Stimulated activated CD4-positive, alpha-beta T cell treated with anti-CD3 and anti-CD28 coated beads, Interleukin-1b, Interleukin-23, amount 100 ng/mL, for 4 hours (primary cell): Measurements from ENCODE around the gene SLC7A4.

Experiments
- DNase-seq, 2 donors: peaks; one replicate each; pipeline ENCODE4 v3.0.0-alpha.2; 2020; ENCODE audit warnings: low read depth in 2 of 2

SLC7A4 gene

DNA sequence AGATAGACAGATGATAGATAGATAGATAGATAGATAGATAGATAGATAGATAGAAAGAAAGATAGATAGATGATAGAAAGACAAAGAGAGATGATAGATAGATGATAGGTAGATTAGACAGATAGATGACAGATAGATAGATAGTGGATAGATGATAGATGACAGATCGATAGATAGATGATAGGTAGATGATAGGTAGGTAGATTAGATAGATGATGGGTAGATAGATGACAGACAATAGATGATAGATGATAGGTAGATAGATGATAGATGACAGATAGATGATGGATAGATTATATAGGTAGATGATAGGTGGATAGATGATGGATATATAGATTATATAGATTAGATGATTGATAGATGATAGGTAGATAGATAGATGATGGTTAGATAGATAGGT is 46.0 kb downstream of the SLC7A4 start:
- no peak for DNase-seq

GRCh38 chr22:20985720-20986119 is 46.6 kb downstream of the SLC7A4 start:
- no peak for DNase-seq

GRCh38 chr22:20983081-20983771 is 49.1 kb downstream of the SLC7A4 start:
- DNase-seq: no peak

GRCh38 chr22:20982563-20982882 is 49.8 kb downstream of the SLC7A4 start:
- DNase-seq: no peak

GRCh38 chr22:20981787-20982562 is 50.4 kb downstream of the SLC7A4 start, which contains the start of gene LZTR1:
Gene LZTR1 (plus strand): TSS chr22:20982297. CDS start chr22:20982372, 75 bp downstream.
- DNase-seq: peak; percentile 47 to 69

- DNase-seq: no peak
These were observed 51.2 kb downstream of the SLC7A4 start for GRCh38 chr22:20980938-20981722.

GRCh38 chr22:20980523-20980922 is 51.8 kb downstream of the SLC7A4 start:
- DNase-seq: no peak

DNA sequence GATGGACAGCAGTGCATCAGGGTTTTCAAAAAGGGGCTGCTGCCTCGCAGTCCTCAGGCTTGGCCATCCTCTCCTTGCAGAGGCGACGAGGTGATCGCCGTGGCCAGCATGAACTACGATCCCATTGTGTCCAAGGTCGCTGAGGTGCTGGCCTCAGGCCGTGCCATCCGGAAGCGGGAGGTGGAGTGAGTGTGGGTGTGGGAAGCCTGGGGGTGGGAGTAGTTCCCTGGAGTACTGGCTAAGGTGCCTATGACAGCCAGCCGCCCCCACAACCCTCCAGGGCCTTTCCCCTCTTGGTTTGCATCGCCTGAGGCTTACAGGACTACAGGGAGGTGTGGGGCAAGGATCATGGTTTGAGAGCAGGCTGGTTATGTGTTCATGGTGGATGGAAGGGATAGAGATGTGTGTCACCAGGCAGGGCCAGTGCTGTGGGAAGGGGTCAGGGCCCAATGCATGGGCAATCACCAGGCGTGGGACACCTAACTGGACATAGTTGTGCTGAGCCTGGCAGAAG is 52.4 kb downstream of the SLC7A4 start:
- DNase-seq: no peak

DNA sequence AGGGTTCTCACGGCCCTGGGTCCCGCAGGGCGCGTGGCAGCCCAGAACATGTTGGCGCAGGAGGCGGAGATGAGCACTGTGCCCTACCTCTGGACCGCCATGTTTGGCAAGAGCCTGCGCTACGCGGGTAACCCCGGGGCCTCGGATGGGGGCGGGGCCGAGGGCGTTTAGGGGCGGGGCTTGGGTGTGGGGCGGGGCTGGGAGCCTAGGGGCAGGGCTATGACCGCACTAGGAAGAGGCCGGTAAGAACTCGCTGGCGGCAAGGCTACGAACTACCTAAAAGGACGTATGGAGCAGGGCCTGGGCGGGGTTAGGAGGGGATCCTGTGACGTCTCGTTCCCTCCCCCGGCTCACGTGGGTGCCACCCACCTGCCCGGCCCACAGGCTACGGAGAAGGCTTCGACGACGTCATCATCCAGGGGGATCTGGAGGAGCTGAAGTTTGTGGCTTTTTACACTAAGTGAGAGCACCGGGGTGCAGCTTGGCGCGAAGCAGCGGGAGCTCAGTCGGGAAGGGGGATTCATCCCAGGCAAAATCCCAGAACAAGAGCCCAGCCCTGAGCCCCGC is 53.0 kb downstream of the SLC7A4 start:
- peak; percentile 55 to 56 for DNase-seq
